Pancreas (tissue), 10 donors: ENCODE results near the gene CACNA1E. TPM values are rescaled to one million over a fixed set of nuclear protein-coding genes. Genes with fewer than 3 reads are reported as not detected.

Source experiments
- ATAC-seq, 4 donors: fragments of 200-7000 bp; cut with Tn5 transposase; one replicate each; pipeline versions ENCODE4 v1.8.0 to v1.9.1; 2020; ENCODE audit warnings: mild to moderate bottlenecking in 4 of 4, moderate library complexity in 4 of 4
- DNase-seq, 6 donors: peaks; one replicate each; pipeline ENCODE4 v3.0.0-alpha.2; 2020
- FAIRE-seq: peaks from 2 replicates; lab custom pipeline; 2012; peaks lifted over from hg19 to GRCh38; lab: Jason Lieb, UNC
- H3K27ac ChIP-seq, 4 donors: fragments of 200-600 bp; sonication (generic); 1 replicate in 3 of 4; 2 replicates in 1 of 4; pipeline versions ENCODE4 v1.5.0 to v1.8.0; 2020
- H3K27me3 ChIP-seq, 4 donors: fragments of 200-600 bp; one replicate each; pipeline ENCODE4 v1.8.0; 2021
- H3K36me3 ChIP-seq, 3 donors: fragments of 200-600 bp; sonication (generic) in 1 of 3; one replicate each; pipeline versions ENCODE4 v1.5.0 to v1.8.0; 2020 to 2021
- H3K4me1 ChIP-seq, 3 donors: fragments of 200-600 bp; one replicate each; pipeline ENCODE4 v1.8.0; 2021
- H3K4me3 ChIP-seq, 4 donors: fragments of 200-600 bp; sonication (generic) in 2 of 4; one replicate each; pipeline versions ENCODE4 v1.5.0 to v1.8.0; 2020 to 2021
- H3K9me3 ChIP-seq, 4 donors: fragments of 200-600 bp; one replicate each; pipeline ENCODE4 v1.8.0; 2021
- WGBS, 2 donors: extraction: QIAGEN DNeasy Blood & Tissue Kit; methylation state at CpG; one replicate each; pipeline ENCODE4 v1.1.7; 2013; 5-methylcytosine and 5-hydroxymethylcytosine counted together
- intact Hi-C, 3 donors: fragments of 100-400 bp; cut with DNase I; formaldehyde crosslinking; loops; one replicate each; pipeline versions ENCODE4 v1.11.1 to v1.14.2; 2022
- polyA plus RNA-seq, 2 donors: library from polyadenylated mRNA; stranded (reverse); fragments of 200-250 nt; gene quantifications; one replicate each; pipeline ENCODE4 v1.2.3, GENCODE V29; 2013
- total RNA-seq, 6 donors: library from RNA; stranded (reverse); fragmentation: NEBNext Ultra II Directional in 4 of 6; extraction: Animal tissue kit (Norgen Biotek cat#: 25700) in 4 of 6; gene quantifications; one replicate each; pipeline versions ENCODE4 v1.2.1 to v1.2.4, GENCODE V29; 2021 to 2023
- TF ChIP-seq, protein P1 (sequence below), 4 donors: fragments of 200-600 bp; sonication (generic) in 3 of 4; IDR thresholded peaks; one replicate each; pipeline versions ENCODE4 v1.5.0 to v1.8.0; 2021; ENCODE audit warnings: antibody characterized with exemption in 4 of 4
- donor health status: healthy with polysubstance abuse.
- donor health status: DM: no; HTN: no; CAD: no; lungs with moderate emphysema.
- donor health status: DM: no; HTN: no; CAD: no.
- donor health status: control.
- donor health status: control.
- donor health status: Bipolar disorder and iron deficiency.
- donor health status: DM: yes; HTN: yes; CAD: no.
- donor health status: DM: no; HTN: no; CAD: no.
- donor health status: DM: no; HTN: no; CAD: no.
- donor health status: DM: yes; HTN: yes; CAD: no.

CACNA1E gene
- total and polyA plus RNA-seq, 8 donors: 0.02 to 0.12 (median 0.07) TPM; not detected in 2

DNA sequence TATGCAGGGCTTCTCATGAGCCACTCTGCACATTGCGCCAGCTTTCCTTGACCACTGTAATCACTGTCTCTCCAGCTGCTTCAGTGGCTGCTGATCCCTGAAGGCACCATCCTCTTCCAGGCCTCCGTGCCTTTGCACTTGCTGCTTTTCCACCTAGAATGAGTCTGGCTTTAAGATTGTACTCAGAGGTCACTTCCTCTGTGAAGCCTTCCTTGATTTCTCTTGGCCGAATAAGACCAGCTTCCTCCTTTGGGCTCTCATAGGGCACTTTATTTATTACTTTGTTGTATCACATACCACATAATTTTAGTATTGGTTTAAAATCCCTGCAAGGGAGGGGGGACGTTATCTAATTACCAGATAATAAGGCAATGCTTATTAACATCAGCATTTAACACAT is 10.6 kb downstream of the CACNA1E start:
- WGBS, 2 donors: 57 to 75% methylated on average over 4 of the region's 4 CpGs
- intact Hi-C loops: no loop called here
- DNase-seq (no peak), FAIRE-seq (no peak), ATAC-seq (no peak)
- Histone ChIP-seq H3K4me1 (no peaks in the 10 kb centered on the region), H3K4me3 (no peak overlapping the region), H3K9me3 (no peaks in the 10 kb centered on the region), H3K27me3 (peaks cover 0 to 7% (median 0%) of the 10 kb centered on the region in 4 donors), H3K36me3 (no peaks in the 10 kb centered on the region), H3K27ac (no peak overlapping the region)
- TF ChIP-seq, protein P1, sequence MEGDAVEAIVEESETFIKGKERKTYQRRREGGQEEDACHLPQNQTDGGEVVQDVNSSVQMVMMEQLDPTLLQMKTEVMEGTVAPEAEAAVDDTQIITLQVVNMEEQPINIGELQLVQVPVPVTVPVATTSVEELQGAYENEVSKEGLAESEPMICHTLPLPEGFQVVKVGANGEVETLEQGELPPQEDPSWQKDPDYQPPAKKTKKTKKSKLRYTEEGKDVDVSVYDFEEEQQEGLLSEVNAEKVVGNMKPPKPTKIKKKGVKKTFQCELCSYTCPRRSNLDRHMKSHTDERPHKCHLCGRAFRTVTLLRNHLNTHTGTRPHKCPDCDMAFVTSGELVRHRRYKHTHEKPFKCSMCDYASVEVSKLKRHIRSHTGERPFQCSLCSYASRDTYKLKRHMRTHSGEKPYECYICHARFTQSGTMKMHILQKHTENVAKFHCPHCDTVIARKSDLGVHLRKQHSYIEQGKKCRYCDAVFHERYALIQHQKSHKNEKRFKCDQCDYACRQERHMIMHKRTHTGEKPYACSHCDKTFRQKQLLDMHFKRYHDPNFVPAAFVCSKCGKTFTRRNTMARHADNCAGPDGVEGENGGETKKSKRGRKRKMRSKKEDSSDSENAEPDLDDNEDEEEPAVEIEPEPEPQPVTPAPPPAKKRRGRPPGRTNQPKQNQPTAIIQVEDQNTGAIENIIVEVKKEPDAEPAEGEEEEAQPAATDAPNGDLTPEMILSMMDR (IDR thresholded peaks at IDR 0.05): no peak

DNA sequence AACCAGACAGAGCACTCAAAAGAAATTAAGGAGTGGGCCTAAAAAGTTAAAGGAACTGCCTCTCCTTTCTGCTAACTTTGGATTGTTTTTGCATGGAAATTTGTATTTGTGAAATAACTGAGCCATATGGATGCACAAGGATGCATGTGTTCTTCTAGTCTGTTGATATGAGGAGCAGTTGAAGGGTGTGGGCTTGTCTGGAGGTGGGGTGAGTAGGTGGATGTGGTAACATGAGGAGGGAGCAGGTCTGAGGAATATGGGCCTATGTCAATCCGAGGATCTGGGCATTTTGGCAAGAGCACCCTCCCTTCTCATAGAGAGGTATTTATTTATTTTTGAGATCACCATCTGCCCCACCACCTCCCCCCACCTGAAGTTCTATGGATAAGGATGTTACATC is 13.4 kb downstream of the CACNA1E start:
- Histone ChIP-seq H3K27me3 (peaks cover 0 to 2% (median 0%) of the 10 kb centered on the region in 4 donors), H3K27ac (no peak overlapping the region), H3K4me1 (no peaks in the 10 kb centered on the region), H3K36me3 (no peaks in the 10 kb centered on the region), H3K9me3 (no peaks in the 10 kb centered on the region), H3K4me3 (no peak overlapping the region)
- intact Hi-C loops: no loop called here
- no peak for FAIRE-seq
- no peak for ATAC-seq
- DNase-seq: no peak
- TF ChIP-seq, protein P1 (IDR thresholded peaks at IDR 0.05): no peak
- 31 to 50% methylated on average over 1 of the region's 1 CpG for WGBS, 2 donors

DNA sequence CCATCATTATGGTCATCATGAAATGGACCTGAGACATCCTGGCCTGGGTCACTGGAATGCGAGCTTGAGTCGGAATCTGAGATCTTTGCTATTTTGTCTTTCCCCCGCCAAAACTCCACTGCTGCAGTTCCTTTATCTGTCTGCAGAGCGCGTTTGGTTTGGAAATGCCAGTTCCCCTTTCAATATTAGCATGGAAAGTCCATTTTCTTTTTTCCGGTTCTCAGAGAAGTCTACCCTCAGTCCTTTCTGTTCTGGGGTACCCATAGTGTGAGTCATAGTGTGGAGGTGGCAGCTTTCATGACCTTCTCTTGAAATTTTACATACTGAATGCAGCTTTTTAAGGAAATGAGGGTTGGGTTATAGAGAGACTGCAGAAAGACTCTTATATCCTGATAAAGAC is 14.6 kb downstream of the CACNA1E start:
- Histone ChIP-seq H3K36me3 (no peaks in the 10 kb centered on the region), H3K27me3 (no peaks in the 10 kb centered on the region), H3K27ac (no peak overlapping the region), H3K4me1 (no peaks in the 10 kb centered on the region), H3K9me3 (no peaks in the 10 kb centered on the region), H3K4me3 (no peak overlapping the region)
- no peak for FAIRE-seq
- no peak for ATAC-seq
- TF ChIP-seq, protein P1 (IDR thresholded peaks at IDR 0.05): no peak
- 65 to 66% methylated on average over 6 of the region's 6 CpGs for WGBS, 2 donors
- intact Hi-C loops: no loop called here
- DNase-seq: no peak

DNA sequence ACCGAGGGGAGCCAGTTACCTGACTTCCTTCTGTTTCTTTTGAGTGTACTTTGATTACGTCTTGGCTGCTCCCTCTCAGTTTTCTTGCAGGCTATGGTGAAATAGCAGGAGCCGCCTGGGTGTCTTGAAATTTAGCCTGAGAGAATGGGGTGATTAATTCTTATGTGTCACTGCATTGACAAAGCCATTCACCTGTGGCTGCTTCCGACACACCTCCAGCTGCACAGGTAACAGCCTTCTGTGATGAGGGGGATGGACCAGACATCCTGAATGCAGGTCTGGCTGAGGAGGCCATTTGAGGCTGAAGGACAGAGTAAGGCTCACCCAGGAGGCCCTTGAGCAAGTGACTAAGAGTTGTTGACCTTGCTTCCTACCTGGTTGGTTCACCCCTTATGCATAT is 16.5 kb downstream of the CACNA1E start:
- FAIRE-seq (no peak), ATAC-seq (no peak), DNase-seq (no peak)
- intact Hi-C loops: no loop called here
- no peaks in the 10 kb centered on the region for H3K36me3 ChIP-seq
- no peak overlapping the region for H3K27ac ChIP-seq
- WGBS, 2 donors: 60 to 62% methylated on average over 4 of the region's 4 CpGs
- H3K27me3 ChIP-seq: no peaks in the 10 kb centered on the region
- H3K9me3 ChIP-seq: no peaks in the 10 kb centered on the region
- no peak overlapping the region for H3K4me3 ChIP-seq
- TF ChIP-seq, protein P1 (IDR thresholded peaks at IDR 0.05): no peak
- H3K4me1 ChIP-seq: no peaks in the 10 kb centered on the region

DNA sequence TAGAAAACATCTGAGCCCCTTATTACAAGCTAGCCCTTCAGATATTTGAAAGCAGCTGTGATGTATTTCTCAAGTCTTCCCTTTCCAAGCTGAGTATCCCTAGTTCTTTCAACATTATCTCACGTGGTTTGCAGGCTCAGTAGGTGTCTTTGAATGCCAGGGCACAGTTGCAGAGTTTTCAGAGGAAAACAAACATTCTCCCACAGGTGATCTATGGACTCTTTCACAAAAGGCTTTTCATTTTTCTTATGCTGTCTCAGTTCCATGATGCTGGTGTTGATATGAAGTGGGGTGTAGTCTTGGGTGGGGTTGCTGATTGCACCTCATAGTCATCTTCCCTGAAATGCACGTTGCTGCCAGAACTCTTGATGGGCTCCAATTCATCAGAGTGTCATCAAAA is 17.3 kb downstream of the CACNA1E start:
- FAIRE-seq (no peak), DNase-seq (no peak), ATAC-seq (no peak)
- Histone ChIP-seq H3K4me3 (no peak overlapping the region), H3K27me3 (no peaks in the 10 kb centered on the region), H3K9me3 (no peaks in the 10 kb centered on the region), H3K27ac (no peak overlapping the region), H3K36me3 (no peaks in the 10 kb centered on the region), H3K4me1 (no peaks in the 10 kb centered on the region)
- TF ChIP-seq, protein P1 (IDR thresholded peaks at IDR 0.05): no peak
- WGBS, 2 donors: 23 to 32% methylated on average over 2 of the region's 2 CpGs
- intact Hi-C loops: no loop called here
